ENCODE results near the gene EFCAB3.
"Not testable (repeated sequence)": the region's sequence is repeated elsewhere in the genome, so short reads cannot be mapped to it uniquely, and the experiment has no call there.

Gene EFCAB3

DNA sequence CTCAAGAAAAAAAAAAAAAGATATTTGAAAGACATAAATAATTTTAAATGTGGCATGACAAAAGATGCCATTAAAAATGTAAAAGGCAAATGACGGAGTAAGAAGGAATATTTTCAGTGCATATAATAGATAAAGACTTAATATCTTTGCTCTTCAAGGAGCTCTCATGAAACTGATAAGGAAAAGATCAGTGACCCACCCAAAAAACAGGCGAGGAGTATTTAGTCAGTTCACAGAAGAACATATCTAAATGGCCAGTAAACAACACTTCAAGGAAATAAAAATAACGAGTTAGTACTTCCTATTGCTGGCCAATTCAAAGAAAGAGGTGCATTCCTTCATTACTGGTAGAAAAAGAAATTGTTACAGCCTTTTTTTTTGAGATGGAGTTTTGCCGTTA is 65.4 kb downstream of the EFCAB3 start:
- H3K27me3 Mint-ChIP-seq; H3K4me1 Mint-ChIP-seq (ENCODE audit: low read depth); H3K4me3 Mint-ChIP-seq; H3K27ac Mint-ChIP-seq; H3K9me3 Mint-ChIP-seq: not testable (repeated sequence)
- peaks cover 47% of the 10 kb centered on the region for H3K36me3 Mint-ChIP-seq (ENCODE audit: low read depth)

DNA sequence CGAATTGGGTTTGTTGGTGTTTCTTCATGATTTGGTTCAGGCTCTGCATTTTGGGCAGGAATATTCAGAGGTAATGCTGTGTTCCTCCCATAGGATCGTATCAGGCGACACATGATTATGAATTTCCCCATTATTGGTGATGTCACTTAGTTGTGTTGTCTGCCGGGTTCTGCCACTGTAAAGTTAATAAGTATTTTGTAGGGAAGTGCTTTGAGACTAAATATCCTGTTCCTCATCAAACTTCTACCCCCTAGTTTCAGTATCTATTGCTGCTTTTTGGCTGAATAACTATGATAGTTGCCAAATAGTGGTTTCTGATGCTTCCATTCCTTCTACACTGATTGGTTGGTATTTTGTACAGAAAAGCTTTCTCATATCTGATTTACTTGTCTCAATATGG is 71.8 kb downstream of the EFCAB3 start:
- peaks cover 26% of the 10 kb centered on the region for H3K36me3 Mint-ChIP-seq (ENCODE audit: low read depth)
- H3K27ac Mint-ChIP-seq, H3K9me3 Mint-ChIP-seq, H3K27me3 Mint-ChIP-seq, H3K4me3 Mint-ChIP-seq: not testable (repeated sequence)
- H3K4me1 Mint-ChIP-seq (ENCODE audit: low read depth): peaks cover 12% of the 10 kb centered on the region

- peaks cover 15% of the 10 kb centered on the region for H3K4me1 Mint-ChIP-seq (ENCODE audit: low read depth)
- H3K36me3 Mint-ChIP-seq (ENCODE audit: low read depth): peaks cover 17% of the 10 kb centered on the region
- H3K27me3 Mint-ChIP-seq, H3K4me3 Mint-ChIP-seq, H3K9me3 Mint-ChIP-seq, H3K27ac Mint-ChIP-seq: not testable (repeated sequence)
These were observed 72.7 kb downstream of the EFCAB3 start for GRCh38 chr17:62453041-62453440.

DNA sequence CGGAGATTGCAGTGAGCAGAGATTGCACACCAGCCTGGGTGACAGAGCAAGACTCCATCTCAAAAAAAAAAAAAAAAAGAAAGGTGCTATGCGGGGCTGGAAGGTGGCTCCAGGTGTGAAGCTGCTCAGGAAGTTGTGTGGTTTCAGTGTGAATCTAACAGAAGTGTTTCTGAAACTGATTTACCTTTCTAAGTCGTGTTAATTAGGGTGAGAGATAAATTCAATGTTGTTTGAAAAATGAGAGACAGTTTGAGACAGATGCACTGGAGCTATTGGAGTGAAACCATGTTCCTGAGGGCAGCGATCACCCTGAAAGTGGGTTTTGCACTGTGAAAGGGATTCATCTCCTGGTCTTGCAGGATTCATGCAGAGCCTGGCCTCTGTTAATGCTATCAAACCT is 73.3 kb downstream of the EFCAB3 start:
- Mint-ChIP-seq H3K4me1 (ENCODE audit: low read depth) (peaks cover 15% of the 10 kb centered on the region), H3K27ac (peak overlapping the region; percentile 22), H3K36me3 (ENCODE audit: low read depth) (peaks cover 12% of the 10 kb centered on the region), H3K4me3 (peak overlapping the region; percentile 11)
- not testable (repeated sequence) for H3K27me3 Mint-ChIP-seq, H3K9me3 Mint-ChIP-seq

- H3K27ac Mint-ChIP-seq; H3K9me3 Mint-ChIP-seq; H3K4me3 Mint-ChIP-seq; H3K36me3 Mint-ChIP-seq (ENCODE audit: low read depth); H3K27me3 Mint-ChIP-seq: not testable (repeated sequence)
- peaks cover 15% of the 10 kb centered on the region for H3K4me1 Mint-ChIP-seq (ENCODE audit: low read depth)
These were observed 73.8 kb downstream of the EFCAB3 start for GRCh38 chr17:62454111-62454510.

DNA sequence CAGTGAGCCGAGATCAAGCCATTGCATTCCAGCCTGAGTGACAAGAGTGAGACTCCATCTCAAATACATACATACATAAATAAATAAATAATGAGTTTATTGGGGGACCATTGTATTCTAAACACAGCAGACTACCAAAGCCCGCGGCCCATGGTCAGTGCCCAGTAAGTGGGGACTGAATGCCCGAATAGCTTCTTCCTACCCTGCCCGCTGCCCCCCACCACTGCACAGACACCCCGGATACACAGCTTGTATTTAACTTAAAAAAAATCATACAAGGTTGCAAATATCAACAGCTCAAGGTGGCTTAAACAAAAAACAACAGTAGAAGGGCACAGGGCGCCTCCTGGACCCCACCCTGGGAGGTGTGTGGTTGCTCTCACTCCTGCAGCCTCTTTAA is 75.7 kb downstream of the EFCAB3 start:
- Mint-ChIP-seq H3K27ac (no peak overlapping the region), H3K9me3 (no peaks in the 10 kb centered on the region), H3K27me3 (no peaks in the 10 kb centered on the region), H3K4me1 (ENCODE audit: low read depth) (peaks cover 15% of the 10 kb centered on the region), H3K4me3 (no peak overlapping the region), H3K36me3 (ENCODE audit: low read depth) (peaks cover 7% of the 10 kb centered on the region)

DNA sequence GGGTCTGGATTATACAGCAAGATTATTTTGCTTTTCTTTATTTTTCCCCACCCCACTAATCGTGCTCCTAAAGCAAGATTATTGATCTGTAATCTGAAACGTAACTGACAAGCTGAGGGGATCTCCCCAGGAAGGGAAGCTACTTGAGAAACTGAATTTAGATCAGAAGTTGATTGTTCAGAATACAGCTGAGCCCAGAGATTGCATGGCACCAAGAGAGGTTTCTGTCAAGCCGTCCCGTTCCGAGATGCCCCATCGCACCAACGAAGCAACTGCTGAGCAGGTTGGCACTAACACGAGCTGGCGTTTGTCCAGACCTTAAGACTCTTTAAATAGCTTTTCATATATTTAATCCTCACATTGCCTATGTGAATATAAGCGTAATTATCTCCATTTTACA is 78.1 kb downstream of the EFCAB3 start:
- H3K4me3 Mint-ChIP-seq; H3K9me3 Mint-ChIP-seq; H3K36me3 Mint-ChIP-seq (ENCODE audit: low read depth); H3K27me3 Mint-ChIP-seq; H3K27ac Mint-ChIP-seq; H3K4me1 Mint-ChIP-seq (ENCODE audit: low read depth): not testable (repeated sequence)

GRCh38 chr17:62464422-62464821 is 84.1 kb downstream of the EFCAB3 start:
- H3K36me3 Mint-ChIP-seq (ENCODE audit: low read depth); H3K9me3 Mint-ChIP-seq; H3K27ac Mint-ChIP-seq; H3K4me3 Mint-ChIP-seq; H3K27me3 Mint-ChIP-seq; H3K4me1 Mint-ChIP-seq (ENCODE audit: low read depth): not testable (repeated sequence)

DNA sequence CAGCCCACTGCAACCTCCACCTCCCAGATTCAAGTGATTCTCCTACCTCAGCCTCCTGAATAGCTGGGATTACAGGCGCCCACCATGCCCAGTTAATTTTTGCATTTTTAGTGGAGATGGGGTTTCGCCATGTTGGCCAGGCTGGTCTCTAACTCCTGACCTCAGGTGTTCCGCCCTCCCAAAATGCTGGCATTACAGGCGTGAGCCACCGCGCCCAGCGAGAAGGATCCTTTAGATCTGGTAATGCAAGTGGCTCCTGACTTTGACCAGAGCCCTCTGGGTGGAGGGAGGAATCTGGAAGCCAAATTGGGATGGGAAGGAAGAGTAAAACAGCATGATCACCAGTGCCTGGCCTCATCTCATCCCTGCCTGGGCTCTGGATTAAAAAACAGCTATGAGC is 84.9 kb downstream of the EFCAB3 start:
- not testable (repeated sequence) for H3K36me3 Mint-ChIP-seq (ENCODE audit: low read depth); H3K4me3 Mint-ChIP-seq; H3K27me3 Mint-ChIP-seq; H3K9me3 Mint-ChIP-seq; H3K4me1 Mint-ChIP-seq (ENCODE audit: low read depth); H3K27ac Mint-ChIP-seq
